ES-I3 (cell line): ENCODE measurements around the gene CALU.

Source experiments
- H3K36me3 ChIP-seq: 2 replicates; pipeline ENCODE4 v1.6.1; 2013; ENCODE audit warnings: mild to moderate bottlenecking, low read length, control low read depth, moderate library complexity; ENCODE audit not compliant: insufficient read depth
- H3K4me1 ChIP-seq: 2 replicates; pipeline ENCODE4 v1.6.1; 2013; ENCODE audit warnings: mild to moderate bottlenecking, control low read depth, low read length; ENCODE audit not compliant: insufficient read depth
- H3K9ac ChIP-seq: 2 replicates; pipeline ENCODE4 v1.6.1; 2013; ENCODE audit warnings: low read depth, mild to moderate bottlenecking, low read length, moderate library complexity
- H3K9me3 ChIP-seq: 2 replicates; pipeline ENCODE4 v1.6.1; 2013; ENCODE audit warnings: mild to moderate bottlenecking, low read length, moderate library complexity; ENCODE audit not compliant: control insufficient read depth, insufficient read depth

CALU gene

GRCh38 chr7:128810473-128810872 lies 71.3 kb downstream of the CALU start:
- H3K36me3 ChIP-seq = peaks cover 22% of the 10 kb centered on the region
- no peaks in the 10 kb centered on the region for H3K9me3 ChIP-seq
- H3K4me1 ChIP-seq = no peaks in the 10 kb centered on the region
- H3K9ac ChIP-seq = no peak overlapping the region

- H3K36me3 ChIP-seq = peaks cover 16% of the 10 kb centered on the region
- no peak overlapping the region for H3K9ac ChIP-seq
- H3K4me1 ChIP-seq = no peaks in the 10 kb centered on the region
- no peaks in the 10 kb centered on the region for H3K9me3 ChIP-seq
Measured at GRCh38 chr7:128810997-128811396, 71.8 kb downstream of the CALU start.

GRCh38 chr7:128811631-128812430 lies 72.7 kb downstream of the CALU start:
- no peak overlapping the region for H3K9ac ChIP-seq
- H3K4me1 ChIP-seq = no peaks in the 10 kb centered on the region
- H3K36me3 ChIP-seq = peaks cover 11% of the 10 kb centered on the region; the same call in 1 of the 2 replicates

GRCh38 chr7:128812514-128813168 lies 73.5 kb downstream of the CALU start:
- H3K9me3 ChIP-seq = no peaks in the 10 kb centered on the region

More at GRCh38 chr7:128811631-128812430, 72.7 kb downstream of the CALU start:
- no peaks in the 10 kb centered on the region for H3K9me3 ChIP-seq

DNA sequence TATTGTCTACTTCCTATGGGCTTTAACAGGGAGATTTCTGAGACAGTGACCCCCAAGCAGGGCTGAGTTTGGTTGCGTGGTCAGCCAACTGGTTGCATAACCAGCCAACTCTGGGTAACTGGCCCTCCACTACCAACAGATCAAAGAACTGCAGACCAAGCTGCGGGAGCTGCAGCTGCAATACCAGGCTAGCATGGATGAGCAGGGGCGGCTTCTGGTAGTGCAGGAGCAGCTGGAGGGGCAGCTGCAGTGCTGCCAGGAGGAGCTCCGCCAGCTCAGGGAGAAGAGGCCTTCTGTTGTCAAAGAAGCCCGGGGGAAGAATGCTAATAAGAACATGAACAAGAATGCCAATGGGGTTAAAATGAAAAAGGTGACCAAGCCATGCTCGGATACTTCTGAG lies 75.3 kb downstream of the CALU start:
- H3K9me3 ChIP-seq = no peaks in the 10 kb centered on the region
- peaks cover 3% of the 10 kb centered on the region; the same call in 1 of the 2 replicates for H3K4me1 ChIP-seq
- H3K9ac ChIP-seq = no peak overlapping the region
- H3K36me3 ChIP-seq = no peaks in the 10 kb centered on the region; the same call in 1 of the 2 replicates

More at GRCh38 chr7:128812514-128813168, 73.5 kb downstream of the CALU start:
- Histone ChIP-seq H3K4me1 (no peaks in the 10 kb centered on the region), H3K36me3 (peaks cover 11% of the 10 kb centered on the region; the same call in 1 of the 2 replicates), H3K9ac (no peak overlapping the region)

GRCh38 chr7:128815289-128815942 lies 76.3 kb downstream of the CALU start:
- Histone ChIP-seq H3K9me3 (no peaks in the 10 kb centered on the region), H3K36me3 (no peaks in the 10 kb centered on the region; the same call in 1 of the 2 replicates), H3K9ac (no peak overlapping the region), H3K4me1 (peaks cover 3% of the 10 kb centered on the region; the same call in 1 of the 2 replicates)

- Histone ChIP-seq H3K9me3 (no peaks in the 10 kb centered on the region), H3K36me3 (no peaks in the 10 kb centered on the region), H3K4me1 (peaks cover 3% of the 10 kb centered on the region; the same call in 1 of the 2 replicates), H3K9ac (no peak overlapping the region)
Measured at GRCh38 chr7:128818694-128819093, 79.5 kb downstream of the CALU start.
